Right ventricle myocardium superior (tissue), 1 donor: ENCODE data around the gene CFAP300. TPM values are rescaled to one million over a fixed set of nuclear protein-coding genes. Genes with fewer than 3 reads are reported as not detected.

Experiments used
- ATAC-seq: fragments of 200-7000 bp; cut with Tn5 transposase; one replicate; pipeline ENCODE4 v1.9.1; 2020; ENCODE audit warnings: mild to moderate bottlenecking; ENCODE audit not compliant: poor library complexity
- DNase-seq: peaks from one replicate; pipeline ENCODE4 v3.0.0-alpha.2; 2020
- intact Hi-C: fragments of 100-400 bp; cut with DNase I; formaldehyde crosslinking; loops from one replicate; pipeline ENCODE4 v1.11.2; 2022
- long read RNA-seq: library from polyadenylated mRNA; unstranded; transcript quantifications from one replicate; pipeline ENCODE4 v2.0.0, GENCODE V29; 2021
- total RNA-seq: library from RNA; stranded (reverse); fragmentation: NEBNext Ultra II Directional; extraction: Animal tissue kit (Norgen Biotek cat#: 25700); gene quantifications from one replicate; pipeline ENCODE4 v1.2.1, GENCODE V29; 2021
- donor health status: DM: no; HTN: yes; CAD: no; lungs with severe emphysema.

Gene CFAP300
- total RNA-seq: 0.38 TPM
- long read RNA-seq, partial matches to known transcripts: 0 of 1 reads
- long read RNA-seq, other reads (novel, unspliced or antisense): 1 of 1 reads

DNA sequence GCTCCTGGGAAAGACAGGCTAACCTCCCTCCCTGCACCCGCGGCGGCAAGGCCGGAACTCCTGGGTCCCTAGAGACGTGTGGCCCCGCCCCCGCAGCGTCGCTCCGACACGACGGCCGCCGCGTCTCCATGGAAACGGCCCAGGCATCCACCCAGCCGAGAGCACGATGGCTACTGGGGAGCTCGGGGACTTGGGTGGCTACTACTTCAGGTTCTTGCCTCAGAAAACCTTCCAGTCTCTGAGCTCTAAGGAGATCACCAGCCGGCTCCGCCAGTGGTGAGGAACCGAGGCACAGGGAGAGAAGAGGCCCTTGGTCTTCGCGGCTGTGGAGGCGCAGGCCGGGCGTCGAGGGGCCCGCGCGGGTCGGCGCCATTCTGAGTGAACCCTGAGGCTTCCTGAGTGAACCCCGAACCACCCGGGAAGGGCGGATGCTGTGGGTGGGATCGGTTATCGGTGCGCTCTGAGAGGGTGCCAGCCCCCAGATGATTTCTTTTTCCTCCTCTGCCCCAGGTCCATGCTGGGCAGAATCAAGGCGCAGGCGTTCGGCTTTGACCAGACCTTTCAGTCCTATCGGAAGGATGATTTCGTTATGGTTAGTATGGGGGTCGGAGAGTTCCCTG lies at the start of gene CFAP300:
Gene CFAP300 (plus strand): TSS at position 133 of the 620 bp plus-strand sequence. CDS start 34 bp downstream, at position 167.
- intact Hi-C loops: loop anchor here (10.0 kb wide), 1 partner anchor 467 kb away; no protein-coding TSS in a partner anchor
- peak; percentile 96 for DNase-seq
- ATAC-seq: peak; percentile 98

- intact Hi-C loops: loop anchor here (10.0 kb wide), 1 partner anchor 1017 kb away; no protein-coding TSS in a partner anchor
- ATAC-seq (no peak), DNase-seq (no peak)
These were observed 45.4 kb upstream of the CFAP300 start for GRCh38 chr11:102001657-102002338.

- DNase-seq (no peak), ATAC-seq (no peak)
- intact Hi-C loops: loop anchor here (10.0 kb wide), 1 partner anchor 1019 kb away; no protein-coding TSS in a partner anchor
These were observed 43.0 kb upstream of the CFAP300 start for GRCh38 chr11:102004220-102004619.

- DNase-seq (no peak), ATAC-seq (no peak)
- intact Hi-C loops: loop anchor here (5.0 to 10.0 kb wide), 2 partner anchors 143 to 1021 kb away; no protein-coding TSS in a partner anchor
These were observed 41.9 kb upstream of the CFAP300 start for GRCh38 chr11:102005306-102005705.

DNA sequence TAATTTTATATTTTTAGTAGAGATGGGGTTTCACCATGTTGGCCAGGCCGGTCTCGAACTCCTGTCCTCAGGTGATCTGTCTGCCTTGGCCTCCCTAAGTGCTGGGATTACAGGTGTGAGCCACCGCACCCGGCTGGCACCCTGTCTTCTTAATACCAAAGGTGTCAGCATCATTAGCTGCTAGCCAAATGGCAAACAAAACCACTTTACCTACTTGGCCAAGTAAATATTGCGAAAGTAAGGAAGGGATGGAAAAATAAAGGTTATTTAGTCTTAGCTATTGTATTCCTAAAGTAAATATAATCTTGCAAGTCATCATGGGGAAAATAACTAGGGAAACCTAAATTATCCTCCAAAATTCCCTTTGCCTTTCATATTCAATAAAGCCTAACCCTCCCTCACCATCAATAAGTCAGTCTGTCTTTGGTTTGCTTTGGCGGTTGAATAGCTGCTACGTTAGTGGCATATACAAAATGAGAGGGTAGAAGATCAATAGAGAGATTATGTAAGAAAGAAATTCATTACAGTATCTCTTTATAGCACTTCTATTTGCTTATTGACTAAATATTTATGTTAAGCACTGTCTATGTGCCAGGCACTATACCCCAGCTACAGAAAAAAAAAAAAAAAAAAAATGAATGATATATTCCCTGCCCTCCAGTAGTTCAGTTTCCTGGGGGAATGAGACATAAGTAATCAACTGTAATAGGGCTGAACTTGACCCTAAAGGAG lies 40.2 kb upstream of the CFAP300 start:
- ATAC-seq (no peak), DNase-seq (no peak)
- intact Hi-C loops: loop anchor here (5.0 to 10.0 kb wide), 2 partner anchors 145 to 1022 kb away; no protein-coding TSS in a partner anchor

GRCh38 chr11:102007567-102008437 lies 39.4 kb upstream of the CFAP300 start:
- DNase-seq: no peak
- peak; percentile 72 for ATAC-seq
- intact Hi-C loops: loop anchor here (5.0 to 10.0 kb wide), 2 partner anchors 146 to 1023 kb away; no protein-coding TSS in a partner anchor

DNA sequence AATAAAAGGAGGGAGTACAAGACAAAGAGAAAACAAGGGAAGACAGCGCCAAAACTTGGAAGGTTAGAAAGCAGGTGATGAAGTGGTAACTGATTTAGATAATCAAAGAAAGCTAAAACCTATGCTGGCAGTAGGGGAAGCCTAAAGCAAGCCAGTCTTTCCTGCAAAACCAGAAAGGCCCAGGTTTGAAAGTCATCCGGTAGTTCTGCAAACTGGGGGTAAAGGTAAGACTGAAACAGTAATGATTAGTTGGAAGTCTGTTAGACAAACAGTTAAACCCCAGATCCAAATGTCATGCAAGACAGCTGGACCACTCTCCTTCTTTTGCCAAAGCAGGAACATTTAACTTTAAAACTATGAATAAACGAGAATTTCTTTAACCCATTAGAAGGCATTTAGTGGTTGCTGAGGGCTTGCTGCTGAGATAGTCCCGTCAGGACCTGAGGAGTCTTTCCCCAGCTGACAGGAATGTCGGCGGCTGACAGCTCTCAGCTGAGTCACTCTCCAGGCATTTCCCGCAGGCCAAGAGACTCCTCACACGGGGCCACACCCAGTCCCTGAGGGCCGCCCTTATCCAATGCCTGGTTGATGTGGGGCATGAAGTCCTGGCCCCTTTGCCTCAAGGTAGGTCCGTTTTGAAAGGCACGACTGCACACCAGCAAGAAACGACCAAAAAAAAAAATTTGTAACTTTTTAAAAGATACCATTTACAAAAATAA lies 36.3 kb upstream of the CFAP300 start:
- intact Hi-C loops: no loop called here
- ATAC-seq (peak; percentile 74), DNase-seq (peak; percentile 79)

DNA sequence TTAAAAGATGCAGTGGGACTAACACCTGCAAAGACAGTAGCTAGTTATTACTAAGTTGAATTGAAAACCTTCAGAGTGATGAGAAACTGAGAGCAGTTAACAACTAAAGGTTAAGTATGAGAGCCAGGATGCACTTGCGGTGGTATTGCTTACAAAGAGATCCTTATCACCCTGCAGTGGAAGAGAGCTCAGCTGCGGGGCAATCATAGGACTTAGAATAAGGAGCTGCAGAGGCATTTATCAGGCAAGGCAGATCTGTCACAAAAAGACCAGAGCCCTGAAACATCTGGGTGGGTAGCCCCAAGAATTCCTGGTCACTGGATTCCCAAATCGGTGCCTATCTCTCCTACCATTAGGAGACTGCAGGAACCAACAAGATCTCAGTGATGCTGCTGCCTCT lies 34.3 kb upstream of the CFAP300 start:
- no peak for ATAC-seq
- intact Hi-C loops: no loop called here
- no peak for DNase-seq

GRCh38 chr11:102014756-102015155 lies 32.5 kb upstream of the CFAP300 start:
- ATAC-seq: no peak
- no peak for DNase-seq
- intact Hi-C loops: no loop called here

DNA sequence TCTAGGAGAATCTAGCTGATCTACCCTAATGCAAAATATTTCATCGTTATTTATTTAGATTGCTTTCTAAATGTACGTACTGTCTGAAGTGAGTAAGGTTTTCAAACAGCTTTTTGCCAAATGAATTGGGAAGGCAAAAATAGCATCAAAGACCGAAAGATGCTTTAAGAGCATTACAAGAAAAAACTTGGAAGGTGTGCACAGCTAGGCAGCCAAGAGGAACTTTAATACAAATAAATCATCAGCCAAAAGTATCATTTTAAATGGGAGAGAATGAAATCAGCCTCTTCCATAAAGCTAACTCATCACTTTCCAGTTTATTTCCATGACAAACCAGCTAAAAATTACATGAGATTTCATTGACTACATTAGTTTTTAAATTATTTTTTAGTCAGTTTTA lies 30.2 kb upstream of the CFAP300 start:
- no peak for ATAC-seq
- intact Hi-C loops: no loop called here

DNA sequence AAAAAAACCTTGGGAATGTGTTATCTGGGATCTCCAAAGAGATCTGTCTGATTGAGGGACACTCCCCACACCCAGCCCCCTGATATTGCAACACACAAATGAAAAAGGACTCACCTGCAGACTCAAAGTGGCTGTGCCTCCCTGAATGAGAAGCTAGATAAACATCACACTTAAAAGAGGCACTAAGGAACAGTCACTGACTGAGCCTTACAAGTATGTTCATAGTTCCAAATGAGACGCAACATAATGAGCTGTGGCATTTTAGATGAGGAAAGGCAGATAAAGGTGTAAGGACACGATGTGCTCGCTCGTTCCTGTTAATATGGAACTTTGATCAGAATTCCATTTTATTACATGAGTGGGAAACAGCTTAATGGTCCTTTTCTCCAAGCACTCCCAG lies 21.0 kb upstream of the CFAP300 start:
- no peak for ATAC-seq
- intact Hi-C loops: no loop called here
- DNase-seq: no peak

More for the DNA sequence above, 30.2 kb upstream of the CFAP300 start:
- DNase-seq: no peak

GRCh38 chr11:102026959-102027358 lies 20.3 kb upstream of the CFAP300 start:
- no peak for DNase-seq
- intact Hi-C loops: no loop called here
- ATAC-seq: no peak

- ATAC-seq (no peak), DNase-seq (no peak)
- intact Hi-C loops: no loop called here
These were observed 10.5 kb upstream of the CFAP300 start for GRCh38 chr11:102036757-102037156.

GRCh38 chr11:102046841-102047240 lies 396 bp upstream of the CFAP300 start:
- DNase-seq (no peak), ATAC-seq (no peak)
- intact Hi-C loops: loop anchor here (10.0 kb wide), 1 partner anchor 468 kb away; no protein-coding TSS in a partner anchor

DNA sequence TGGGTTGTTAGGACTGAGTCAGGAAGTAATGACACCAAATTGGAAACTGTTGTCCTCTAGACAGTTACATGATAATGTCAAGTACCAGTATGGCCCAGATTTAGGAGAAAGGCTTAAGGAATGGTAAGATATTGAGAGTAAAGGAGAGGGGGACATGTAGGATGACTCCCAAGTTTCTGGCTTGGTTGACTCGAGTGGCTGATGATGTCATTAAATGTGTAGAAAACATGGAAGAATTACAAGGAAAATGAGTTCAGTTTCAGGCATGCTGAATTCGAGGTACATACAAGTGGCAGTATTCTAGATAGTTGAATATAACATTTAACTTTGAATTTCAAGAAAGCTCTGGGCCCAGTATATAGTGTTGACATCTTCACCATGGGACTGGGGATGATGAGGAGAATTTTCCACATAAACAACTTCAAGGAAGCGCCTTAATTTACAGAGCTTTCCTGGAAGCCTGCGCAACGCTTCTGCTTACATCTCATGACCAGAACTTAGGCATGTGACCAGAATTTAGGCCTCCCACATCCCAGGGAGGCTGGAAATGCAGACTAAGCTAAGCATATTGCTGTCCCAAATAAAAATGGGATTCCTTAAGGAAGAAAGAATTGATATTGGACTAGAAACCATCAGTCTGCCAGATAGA lies 3.8 kb downstream of the CFAP300 start:
- intact Hi-C loops: no loop called here
- DNase-seq: no peak
- no peak for ATAC-seq

DNA sequence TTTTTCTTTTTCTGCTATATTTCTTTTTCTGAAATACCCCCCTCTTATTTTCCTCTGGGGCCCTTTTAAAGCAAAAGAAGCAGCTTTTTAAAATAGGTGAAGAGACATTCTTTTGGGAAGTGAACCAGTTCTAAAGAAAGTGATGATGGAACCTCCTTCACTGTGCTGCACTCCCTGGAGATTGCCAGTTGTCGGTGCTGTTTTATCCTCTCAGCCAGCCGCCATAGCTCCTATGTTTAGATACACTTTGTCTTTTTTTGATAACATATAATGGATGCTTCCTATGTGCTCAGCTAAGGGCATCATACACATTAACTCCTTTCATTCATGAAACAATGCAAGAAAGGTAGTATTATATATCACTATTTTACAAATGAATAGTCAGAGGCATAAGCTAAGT lies 14.0 kb downstream of the CFAP300 start:
- intact Hi-C loops: no loop called here
- DNase-seq: no peak
- ATAC-seq: peak; percentile 66

DNA sequence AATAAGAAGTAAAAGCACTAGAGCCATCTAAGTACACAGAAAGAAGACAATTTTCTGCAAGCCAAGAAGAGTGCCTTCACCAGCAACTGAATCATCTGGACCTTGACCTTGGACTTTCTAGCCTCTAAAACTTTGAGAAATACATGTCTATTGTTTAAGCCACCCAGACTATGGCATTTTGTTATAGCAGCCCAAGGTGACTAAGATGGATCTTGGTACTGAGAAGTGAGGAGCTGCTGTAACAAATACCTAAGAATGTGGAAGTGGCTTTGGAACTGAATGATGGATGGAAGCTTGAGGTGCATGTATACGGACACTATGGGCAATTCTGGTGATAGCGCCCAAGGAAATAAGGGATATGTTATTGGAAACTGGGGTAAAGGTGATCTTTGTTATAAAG lies 14.9 kb downstream of the CFAP300 start:
- no peak for DNase-seq
- intact Hi-C loops: no loop called here
- ATAC-seq: no peak
